Neural progenitor cell (in vitro differentiated cells): Measurements from ENCODE around the gene FAM20C. TPM values are rescaled to one million over a fixed set of nuclear protein-coding genes. Genes with fewer than 3 reads are reported as not detected.

Experiments used
- DNase-seq: peaks from one replicate; pipeline ENCODE4 v3.0.0-alpha.2; 2016; ENCODE audit warnings: low spot score
- H2AFZ ChIP-seq: fragments of 200-600 bp; sonication (generic); replicated peaks from 2 replicates; pipeline ENCODE4 v1.6.1; 2016; ENCODE audit warnings: antibody characterized with exemption
- H3F3A ChIP-seq: fragments of 200-600 bp; sonication (generic); 2 replicates; pipeline ENCODE4 v1.6.1; 2016; ENCODE audit warnings: antibody characterized with exemption, low read depth
- H3K27ac ChIP-seq: fragments of 200-600 bp; sonication (generic); 2 replicates; pipeline ENCODE4 v1.5.1; 2016; ENCODE audit warnings: mild to moderate bottlenecking
- H3K27me3 ChIP-seq: fragments of 200-600 bp; sonication (generic); 2 replicates; pipeline ENCODE4 v1.6.1; 2016; ENCODE audit warnings: mild to moderate bottlenecking, moderate library complexity
- H3K36me3 ChIP-seq: fragments of 200-600 bp; sonication (generic); 2 replicates; pipeline ENCODE4 v1.5.1; 2016
- H3K4me1 ChIP-seq: fragments of 200-600 bp; sonication (generic); 2 replicates; pipeline ENCODE4 v1.6.1; 2016; ENCODE audit warnings: mixed run types
- H3K4me2 ChIP-seq: fragments of 200-600 bp; sonication (generic); 2 replicates; pipeline ENCODE4 v1.6.1; 2016
- H3K4me3 ChIP-seq: fragments of 200-600 bp; sonication (generic); 2 replicates; pipeline ENCODE4 v1.5.1; 2016
- H3K79me2 ChIP-seq: fragments of 200-600 bp; sonication (generic); 2 replicates; pipeline ENCODE4 v1.6.1; 2016; ENCODE audit warnings: low read depth
- H3K9ac ChIP-seq: fragments of 200-600 bp; sonication (generic); 2 replicates; pipeline ENCODE4 v1.6.1; 2016
- H3K9me3 ChIP-seq: fragments of 200-600 bp; sonication (generic); 2 replicates; pipeline ENCODE4 v1.5.1; 2016; ENCODE audit warnings: low read depth
- H4K20me1 ChIP-seq: fragments of 200-600 bp; sonication (generic); 2 replicates; pipeline ENCODE4 v1.6.1; 2016; ENCODE audit warnings: low read depth
- H3K27ac Mint-ChIP-seq: 3 replicates; pipeline ENCODE4 v1.8.0; 2021; ENCODE audit warnings: mixed read lengths
- H3K27me3 Mint-ChIP-seq: 2 replicates; pipeline ENCODE4 v1.8.0; 2022; ENCODE audit warnings: low read depth, mild to moderate bottlenecking, inconsistent platforms, moderate library complexity, mixed read lengths; ENCODE audit not compliant: insufficient read depth
- H3K36me3 Mint-ChIP-seq: 3 replicates; pipeline ENCODE4 v1.8.0; 2021; ENCODE audit warnings: mixed read lengths
- H3K4me1 Mint-ChIP-seq: 3 replicates; pipeline ENCODE4 v1.8.0; 2021; ENCODE audit warnings: mixed read lengths
- H3K4me3 Mint-ChIP-seq: 3 replicates; pipeline ENCODE4 v1.8.0; 2021; ENCODE audit warnings: mild to moderate bottlenecking, moderate library complexity, mixed read lengths
- H3K9me3 Mint-ChIP-seq: 3 replicates; pipeline ENCODE4 v1.8.0; 2020; ENCODE audit warnings: mixed read lengths
- CTCF ChIP-seq: fragments of 200-600 bp; sonication (generic); IDR thresholded peaks from 2 replicates; pipeline ENCODE4 v1.5.1; 2017; ENCODE audit warnings: antibody characterized with exemption, mild to moderate bottlenecking
- EZH2 ChIP-seq: fragments of 200-600 bp; sonication (generic); IDR thresholded peaks from 2 replicates; pipeline ENCODE4 v1.6.1; 2017; ENCODE audit warnings: antibody characterized with exemption, mild to moderate bottlenecking, moderate library complexity
- EZH2phosphoT487 ChIP-seq: fragments of 200-600 bp; sonication (generic); IDR thresholded peaks from 2 replicates; pipeline ENCODE4 v1.6.1; 2017; ENCODE audit warnings: antibody characterized with exemption
- total RNA-seq: library from RNA; depleted of rRNA; stranded (reverse); fragments of >200 nt; gene quantifications from 2 replicates; pipeline ENCODE4 v1.2.3, GENCODE V29; 2015; ENCODE audit warnings: low replicate concordance

The FAM20C gene
- total RNA-seq, 1 donor from 2014 or later, result 3.8 TPM

GRCh38 chr7:303425-303824 is 111.1 kb downstream of the FAM20C start:
- Histone ChIP-seq H3K9me3 (no peaks in the 10 kb centered on the region), H3K79me2 (no peaks in the 10 kb centered on the region), H3K4me1 (no peaks in the 10 kb centered on the region), H3K4me2 (no peak overlapping the region), H2AFZ (no peak overlapping the region), H3K27ac (no peak overlapping the region), H3K4me3 (no peak overlapping the region), H3K27me3 (no peaks in the 10 kb centered on the region), H3K9ac (no peak overlapping the region), H3K36me3 (no peaks in the 10 kb centered on the region), H3F3A (no peaks in the 10 kb centered on the region), H4K20me1 (no peaks in the 10 kb centered on the region)
- Mint-ChIP-seq H3K27me3 (peaks cover 10% of the 10 kb centered on the region), H3K36me3 (no peaks in the 10 kb centered on the region), H3K9me3 (peaks cover 7% of the 10 kb centered on the region), H3K4me1 (peaks cover 16% of the 10 kb centered on the region), H3K27ac (peak overlapping the region; percentile 17), H3K4me3 (no peak overlapping the region)
- TF ChIP-seq CTCF (no peak), EZH2phosphoT487 (no peak), EZH2 (no peak)
- no peak for DNase-seq

GRCh38 chr7:303884-304573 is 111.7 kb downstream of the FAM20C start:
- no peaks in the 10 kb centered on the region for H3K36me3 Mint-ChIP-seq
- H3K36me3 ChIP-seq, result no peaks in the 10 kb centered on the region
- H3K79me2 ChIP-seq, result no peaks in the 10 kb centered on the region
- H3K9ac ChIP-seq, result no peak overlapping the region
- no peak overlapping the region for H3K27ac ChIP-seq
- DNase-seq, result no peak
- no peaks in the 10 kb centered on the region for H3K4me1 ChIP-seq
- no peak overlapping the region for H2AFZ ChIP-seq
- TF ChIP-seq EZH2phosphoT487 (no peak), CTCF (no peak), EZH2 (no peak)
- H3K4me3 ChIP-seq, result no peak overlapping the region
- no peaks in the 10 kb centered on the region for H3F3A ChIP-seq
- peaks cover 7% of the 10 kb centered on the region for H3K27me3 Mint-ChIP-seq
- no peaks in the 10 kb centered on the region for H4K20me1 ChIP-seq
- H3K27me3 ChIP-seq, result no peaks in the 10 kb centered on the region
- H3K4me3 Mint-ChIP-seq, result no peak overlapping the region
- peaks cover 11% of the 10 kb centered on the region for H3K4me1 Mint-ChIP-seq
- H3K4me2 ChIP-seq, result no peak overlapping the region
- peak overlapping the region; percentile 17 for H3K27ac Mint-ChIP-seq
- peaks cover 7% of the 10 kb centered on the region for H3K9me3 Mint-ChIP-seq
- H3K9me3 ChIP-seq, result no peaks in the 10 kb centered on the region

GRCh38 chr7:304574-305409 is 112.4 kb downstream of the FAM20C start:
- Histone ChIP-seq H3K9ac (no peak overlapping the region), H3K79me2 (no peaks in the 10 kb centered on the region), H3F3A (no peaks in the 10 kb centered on the region), H3K27me3 (no peaks in the 10 kb centered on the region), H3K9me3 (no peaks in the 10 kb centered on the region), H3K4me3 (no peak overlapping the region), H4K20me1 (no peaks in the 10 kb centered on the region), H3K27ac (no peak overlapping the region), H3K36me3 (no peaks in the 10 kb centered on the region), H2AFZ (no peak overlapping the region), H3K4me1 (no peaks in the 10 kb centered on the region), H3K4me2 (no peak overlapping the region)
- H3K4me1 Mint-ChIP-seq, result peaks cover 9% of the 10 kb centered on the region
- peaks cover 7% of the 10 kb centered on the region for H3K9me3 Mint-ChIP-seq
- H3K4me3 Mint-ChIP-seq, result no peak overlapping the region
- TF ChIP-seq CTCF (no peak), EZH2 (no peak), EZH2phosphoT487 (no peak)
- no peak for DNase-seq
- no peaks in the 10 kb centered on the region for H3K36me3 Mint-ChIP-seq
- peaks cover 7% of the 10 kb centered on the region for H3K27me3 Mint-ChIP-seq
- peak overlapping the region; percentile 6 for H3K27ac Mint-ChIP-seq
